H1 (cell line): ENCODE results near the gene NRBF2. TPM values are rescaled to one million over a fixed set of nuclear protein-coding genes. Genes with fewer than 3 reads are reported as not detected.

Source experiments
- CTCF ChIA-PET: fragments of 300-600 bp; sonication (Branson Sonifier 250); formaldehyde crosslinking; loops from one replicate; lab custom pipeline; 2021; ENCODE audit not compliant: partially characterized antibody; lab: Charles Lee
- POLR2A ChIA-PET: fragments of 300-600 bp; sonication (Branson Sonifier 250); formaldehyde crosslinking; loops from one replicate; lab custom pipeline; 2021; ENCODE audit warnings: inconsistent platforms; ENCODE audit not compliant: partially characterized antibody; lab: Charles Lee
- DNase-seq, 2 experiments: peaks; one replicate each; pipeline versions ENCODE4 v3.0.0 to v3.0.0-alpha.2; 2010 to 2022; ENCODE audit warnings: low spot score in 2 of 2, low read depth in 1 of 2, mixed read lengths in 1 of 2
- FAIRE-seq: peaks from 2 replicates; lab custom pipeline; 2011; peaks lifted over from hg19 to GRCh38; lab: Jason Lieb, UNC
- H2AFZ ChIP-seq: 2 replicates; pipeline ENCODE4 v1.8.1; 2012; ENCODE audit warnings: low read length, inconsistent platforms
- H2AK5ac ChIP-seq: 2 replicates; pipeline ENCODE4 v1.6.1; 2013; ENCODE audit warnings: low read depth, low read length
- H2BK120ac ChIP-seq: replicated peaks from 2 replicates; pipeline ENCODE3; 2013; ENCODE audit warnings: low read depth, low read length, inconsistent platforms
- H2BK12ac ChIP-seq: 2 replicates; pipeline ENCODE4 v1.6.1; 2013; ENCODE audit warnings: low read depth, low read length
- H2BK15ac ChIP-seq: 2 replicates; pipeline ENCODE4 v1.6.1; 2013; ENCODE audit warnings: low read length
- H2BK20ac ChIP-seq: 2 replicates; pipeline ENCODE4 v1.6.1; 2013; ENCODE audit warnings: low read length
- H2BK5ac ChIP-seq: 2 replicates; pipeline ENCODE4 v1.6.1; 2013; ENCODE audit warnings: low read depth, low read length
- H3K14ac ChIP-seq: 2 replicates; pipeline ENCODE4 v1.6.1; 2013; ENCODE audit warnings: inconsistent platforms; ENCODE audit not compliant: insufficient read length
- H3K18ac ChIP-seq: 2 replicates; pipeline ENCODE4 v1.6.1; 2013; ENCODE audit warnings: low read length; ENCODE audit errors: extremely low read depth
- H3K23ac ChIP-seq: 2 replicates; pipeline ENCODE4 v1.6.1; 2013; ENCODE audit warnings: inconsistent platforms; ENCODE audit not compliant: insufficient read length
- H3K23me2 ChIP-seq: 2 replicates; pipeline ENCODE4 v1.6.1; 2013; ENCODE audit warnings: low read depth, low read length
- H3K27ac ChIP-seq: 2 replicates; pipeline ENCODE4 v1.6.1; 2011; ENCODE audit warnings: low read depth, low read length, inconsistent platforms
- H3K27me3 ChIP-seq, 4 experiments: replicated peaks in 1 of 4; 1 replicate in 1 of 4; 2 replicates in 3 of 4; pipeline versions ENCODE4 v1.6.1 to v1.8.1; 2011 to 2013; ENCODE audit warnings: low read length in 3 of 4, mild to moderate bottlenecking in 3 of 4, inconsistent platforms in 2 of 4, mixed read lengths in 2 of 4, moderate library complexity in 1 of 4; ENCODE audit not compliant: control insufficient read depth in 3 of 4, insufficient read depth in 3 of 4; ENCODE audit errors: extremely low read depth in 1 of 4
- H3K36me3 ChIP-seq, 4 experiments: 2 replicates each; pipeline versions ENCODE4 v1.6.1 to v1.8.1; 2011 to 2013; ENCODE audit warnings: mild to moderate bottlenecking in 4 of 4, low read length in 3 of 4, moderate library complexity in 2 of 4, control low read depth in 1 of 4, inconsistent platforms in 1 of 4; ENCODE audit not compliant: insufficient read depth in 4 of 4, control insufficient read depth in 2 of 4
- H3K4ac ChIP-seq: replicated peaks from 2 replicates; pipeline ENCODE3; 2013; ENCODE audit warnings: low read length, low read depth, mixed read lengths, inconsistent platforms; ENCODE audit not compliant: insufficient read length
- H3K4me1 ChIP-seq, 4 experiments: replicated peaks in 1 of 4; 1 replicate in 1 of 4; 2 replicates in 3 of 4; pipeline versions ENCODE4 v1.6.1 to v1.8.1; 2011 to 2013; ENCODE audit warnings: low read length in 3 of 4, inconsistent platforms in 2 of 4, mixed read lengths in 1 of 4; ENCODE audit not compliant: insufficient read depth in 4 of 4, control insufficient read depth in 3 of 4
- H3K4me2 ChIP-seq, 2 experiments: 2 replicates each; pipeline versions ENCODE4 v1.6.1 to v1.8.1; 2011 to 2013; ENCODE audit warnings: low read depth in 2 of 2, low read length in 2 of 2, control low read depth in 1 of 2, inconsistent platforms in 1 of 2, mild to moderate bottlenecking in 1 of 2; ENCODE audit not compliant: insufficient read depth in 1 of 2
- H3K4me3 ChIP-seq, 4 experiments: fragments of 200-600, 300-600 bp in 1 of 4; sonication (generic), shearing (Covaris generic), sonication (Bioruptor Twin) in 1 of 4; 2 replicates each; pipeline versions ENCODE4 v1.5.1 to v1.8.1; 2011 to 2016; ENCODE audit warnings: low read length in 4 of 4, low read depth in 3 of 4, control low read depth in 2 of 4, inconsistent platforms in 2 of 4, mild to moderate bottlenecking in 2 of 4, mixed read lengths in 1 of 4, moderate library complexity in 1 of 4; ENCODE audit not compliant: insufficient read depth in 2 of 4; ENCODE audit errors: extremely low read depth in 1 of 4
- H3K56ac ChIP-seq: replicated peaks from 2 replicates; pipeline ENCODE3; 2013; ENCODE audit warnings: low read depth, mild to moderate bottlenecking, mixed read lengths, low read length, inconsistent platforms; ENCODE audit not compliant: insufficient read length
- H3K79me1 ChIP-seq: 2 replicates; pipeline ENCODE4 v1.6.1; 2013; ENCODE audit warnings: low read depth, low read length, control low read depth
- H3K79me2 ChIP-seq, 2 experiments: 2 replicates each; pipeline versions ENCODE4 v1.6.1 to v1.8.1; 2012 to 2013; ENCODE audit warnings: low read length in 2 of 2, mild to moderate bottlenecking in 2 of 2, inconsistent platforms in 1 of 2; ENCODE audit not compliant: insufficient read depth in 2 of 2, control insufficient read depth in 1 of 2
- H3K9ac ChIP-seq, 4 experiments: replicated peaks in 1 of 4; 1 replicate in 1 of 4; 2 replicates in 3 of 4; pipeline versions ENCODE4 v1.6.1 to v1.8.1; 2011 to 2013; ENCODE audit warnings: low read depth in 3 of 4, low read length in 3 of 4, control low read depth in 2 of 4, mild to moderate bottlenecking in 2 of 4, moderate library complexity in 2 of 4, inconsistent platforms in 1 of 4; ENCODE audit errors: extremely low read depth in 1 of 4
- H3K9me3 ChIP-seq, 2 experiments: 2 replicates each; pipeline versions ENCODE4 v1.6.1 to v1.8.1; 2012 to 2013; ENCODE audit warnings: mild to moderate bottlenecking in 2 of 2, moderate library complexity in 2 of 2, control low read depth in 1 of 2, inconsistent platforms in 1 of 2, low read depth in 1 of 2, low read length in 1 of 2, mixed read lengths in 1 of 2; ENCODE audit not compliant: insufficient read depth in 2 of 2
- H4K20me1 ChIP-seq, 2 experiments: replicated peaks in 1 of 2; 2 replicates each; pipeline versions ENCODE3 to v1.8.1; 2011 to 2013; ENCODE audit warnings: inconsistent platforms in 2 of 2, low read length in 2 of 2, mild to moderate bottlenecking in 1 of 2; ENCODE audit not compliant: insufficient read depth in 2 of 2, control insufficient read depth in 1 of 2
- H4K5ac ChIP-seq: 2 replicates; pipeline ENCODE4 v1.6.1; 2013; ENCODE audit warnings: low read length, low read depth, mixed read lengths, inconsistent platforms; ENCODE audit not compliant: insufficient read length
- H4K8ac ChIP-seq: 2 replicates; pipeline ENCODE4 v1.8.0; 2013; ENCODE audit warnings: mild to moderate bottlenecking, moderate library complexity, low read length, inconsistent platforms; ENCODE audit not compliant: insufficient read depth; ENCODE audit errors: extremely low read depth
- H4K91ac ChIP-seq: replicated peaks from 2 replicates; pipeline ENCODE3; 2013; ENCODE audit warnings: low read length, mixed read lengths, inconsistent platforms; ENCODE audit not compliant: insufficient read length
- BCL11A ChIP-seq, 2 experiments: IDR thresholded peaks; one replicate each; pipeline ENCODE4 v1.6.1; 2011; ENCODE audit warnings: low read depth in 2 of 2, low read length in 2 of 2, mild to moderate bottlenecking in 2 of 2
- CHD1 ChIP-seq: IDR thresholded peaks from 2 replicates; pipeline ENCODE4 v1.6.1; 2012; ENCODE audit warnings: low read depth, low read length, improper control_type of control experiment
- CHD2 ChIP-seq: IDR thresholded peaks from 2 replicates; pipeline ENCODE4 v1.6.1; 2012; ENCODE audit warnings: low read length, improper control_type of control experiment
- CTBP2 ChIP-seq: IDR thresholded peaks from 2 replicates; pipeline ENCODE4 v1.7.0; 2011; ENCODE audit warnings: borderline replicate concordance, mild to moderate bottlenecking, moderate library complexity, mixed read lengths, low read length; ENCODE audit not compliant: insufficient read depth, insufficient read length
- GABPA ChIP-seq: IDR thresholded peaks from 2 replicates; pipeline ENCODE4 v1.6.1; 2011; ENCODE audit warnings: mild to moderate bottlenecking, low read length, moderate library complexity, borderline replicate concordance; ENCODE audit not compliant: insufficient read depth
- KDM5A ChIP-seq: fragments of 200-600 bp; IDR thresholded peaks from 2 replicates; pipeline ENCODE4 v1.7.1; 2012; ENCODE audit warnings: mild to moderate bottlenecking, low read length, inconsistent platforms, mixed read lengths
- MAFK ChIP-seq: IDR thresholded peaks from 2 replicates; pipeline ENCODE4 v1.6.1; 2012; ENCODE audit warnings: low read depth, mild to moderate bottlenecking, improper control_type of control experiment, low read length
- PHF8 ChIP-seq: fragments of 200-600 bp; sonication (generic); conservative IDR thresholded peaks from 2 replicates; pipeline ENCODE4 v1.7.1; 2012; ENCODE audit warnings: low read depth, mild to moderate bottlenecking, inconsistent platforms, low read length, moderate library complexity
- USF2 ChIP-seq: IDR thresholded peaks from 2 replicates; pipeline ENCODE4 v1.6.1; 2011; ENCODE audit warnings: low read length, improper control_type of control experiment
- WGBS, 2 experiments: shearing (Covaris generic) in 1 of 2; methylation state at CpG; one replicate each; pipeline versions ENCODE4 v1.1.6 to v1.1.7; 2013 to 2015; ENCODE audit warnings: low lambda C conversion rate in 2 of 2, mixed read lengths in 2 of 2, inconsistent platforms in 1 of 2, low coverage in 1 of 2, missing lambda C conversion rate in 1 of 2; ENCODE audit not compliant: insufficient replicate concordance in 2 of 2, insufficient coverage in 1 of 2, insufficient read length in 1 of 2; ENCODE audit errors: extremely low coverage in 1 of 2, missing lambda C conversion rate in 1 of 2; 5-methylcytosine and 5-hydroxymethylcytosine counted together
- polyA plus RNA-seq, 7 experiments: library from polyadenylated mRNA; depleted of rRNA in 3 of 7; stranded (reverse) in 5 of 7; unstranded in 2 of 7; fragments of >200 nt in 5 of 7; fragments of 200-250 nt in 2 of 7; gene quantifications; 1 replicate in 5 of 7; 2 replicates in 1 of 7; 4 replicates in 1 of 7; pipeline versions ENCODE4 v1.2.1 to v1.2.3, GENCODE V29; 2011 to 2013; ENCODE audit warnings: missing spikeins in 2 of 7, mixed read lengths in 2 of 7
- total RNA-seq: library from RNA; stranded (reverse); fragmentation: NEBNext Ultra II Directional; extraction: Animal tissue kit (Norgen Biotek cat#: 25700); gene quantifications from 2 replicates; pipeline ENCODE4 v1.2.1, GENCODE V29; 2021
- TF ChIP-seq, protein P1 (sequence below), 3 experiments: IDR thresholded peaks; 1 replicate in 2 of 3; 2 replicates in 1 of 3; pipeline versions ENCODE4 v1.5.1 to v1.6.1; 2011; ENCODE audit warnings: low read length in 3 of 3, mild to moderate bottlenecking in 3 of 3, inconsistent platforms in 2 of 3, low read depth in 1 of 3, moderate library complexity in 1 of 3; ENCODE audit not compliant: insufficient read depth in 1 of 3; ENCODE audit errors: control extremely low read depth in 1 of 3

Gene NRBF2
- total and polyA plus RNA-seq, 2 of the 8 experiments (the other 6 are each of a cell fraction or from before 2014, with no cell fraction given), result 11.0 to 29.9 TPM

- WGBS, 2 experiments, result 80% methylated on average over 1 of the region's 1 CpG; no CpG with 5 or more reads in 1 of the 2 experiments
- Histone ChIP-seq H2AFZ (no peak overlapping the region), H4K20me1 (peaks cover 0 to 1% of the 10 kb centered on the region in 2 experiments), H3K79me2 (no peaks in the 10 kb centered on the region), H2AK5ac (no peak overlapping the region), H3K27ac (no peak overlapping the region), H4K8ac (no peak overlapping the region), H3K4ac (no peak overlapping the region), H3K9ac (no peak overlapping the region), H4K5ac (no peak overlapping the region), H3K56ac (no peak overlapping the region), H3K23ac (no peak overlapping the region), H3K27me3 (no peaks in the 10 kb centered on the region), H2BK15ac (no peak overlapping the region), H3K4me1 (no peaks in the 10 kb centered on the region), H3K23me2 (no peaks in the 10 kb centered on the region), H3K14ac (no peak overlapping the region), H3K9me3 (no peaks in the 10 kb centered on the region), H2BK12ac (no peak overlapping the region), H2BK120ac (no peak overlapping the region), H3K79me1 (no peaks in the 10 kb centered on the region; the same call in 1 of the 2 replicates), H4K91ac (no peak overlapping the region), H3K4me3 (no peak overlapping the region), H3K18ac (no peak overlapping the region), H3K36me3 (peaks cover 11 to 94% (median 56%) of the 10 kb centered on the region in 4 experiments; a peak in 7 of 8 replicates), H2BK20ac (no peak overlapping the region), H2BK5ac (no peak overlapping the region), H3K4me2 (no peak overlapping the region)
- DNase-seq, result no peak
- ChIA-PET CTCF (no interaction called here), POLR2A (interaction anchor here (1.7 kb wide), 1 partner anchor 97 kb away, joined by 3 read pairs; no protein-coding TSS in a partner anchor)
- FAIRE-seq, result no peak
- TF ChIP-seq CHD2 (no peak), GABPA (no peak), CHD1 (no peak), USF2 (no peak), BCL11A (IDR thresholded peaks at IDR 0.05; ENCODE audit: low read depth in 2 of 2, low read length in 2 of 2) (no peak), MAFK (no peak), CTBP2 (no peak), KDM5A (no peak), PHF8 (no peak)
- TF ChIP-seq, protein P1, sequence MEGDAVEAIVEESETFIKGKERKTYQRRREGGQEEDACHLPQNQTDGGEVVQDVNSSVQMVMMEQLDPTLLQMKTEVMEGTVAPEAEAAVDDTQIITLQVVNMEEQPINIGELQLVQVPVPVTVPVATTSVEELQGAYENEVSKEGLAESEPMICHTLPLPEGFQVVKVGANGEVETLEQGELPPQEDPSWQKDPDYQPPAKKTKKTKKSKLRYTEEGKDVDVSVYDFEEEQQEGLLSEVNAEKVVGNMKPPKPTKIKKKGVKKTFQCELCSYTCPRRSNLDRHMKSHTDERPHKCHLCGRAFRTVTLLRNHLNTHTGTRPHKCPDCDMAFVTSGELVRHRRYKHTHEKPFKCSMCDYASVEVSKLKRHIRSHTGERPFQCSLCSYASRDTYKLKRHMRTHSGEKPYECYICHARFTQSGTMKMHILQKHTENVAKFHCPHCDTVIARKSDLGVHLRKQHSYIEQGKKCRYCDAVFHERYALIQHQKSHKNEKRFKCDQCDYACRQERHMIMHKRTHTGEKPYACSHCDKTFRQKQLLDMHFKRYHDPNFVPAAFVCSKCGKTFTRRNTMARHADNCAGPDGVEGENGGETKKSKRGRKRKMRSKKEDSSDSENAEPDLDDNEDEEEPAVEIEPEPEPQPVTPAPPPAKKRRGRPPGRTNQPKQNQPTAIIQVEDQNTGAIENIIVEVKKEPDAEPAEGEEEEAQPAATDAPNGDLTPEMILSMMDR (IDR thresholded peaks at IDR 0.05; ENCODE audit: control extremely low read depth in 1 of 3, insufficient read depth in 1 of 3, low read depth in 1 of 3, low read length in 3 of 3), result no peak
These were observed 38.8 kb downstream of the NRBF2 start for GRCh38 chr10:63171926-63172325.
